H9 (cell line): Measurements from ENCODE around the gene LGALS7. TPM values are rescaled to one million over a fixed set of nuclear protein-coding genes. Genes with fewer than 3 reads are reported as not detected.

Source experiments
- DNase-seq: peaks from one replicate; pipeline ENCODE4 v3.0.0-alpha.2; 2017
- H2AFZ ChIP-seq: one replicate; pipeline ENCODE4 v1.6.1; 2013; ENCODE audit warnings: mild to moderate bottlenecking, low read length, control low read depth, moderate library complexity
- H2AK5ac ChIP-seq: 2 replicates; pipeline ENCODE4 v1.6.1; 2013; ENCODE audit warnings: low read length, control low read depth, mixed read lengths; ENCODE audit not compliant: insufficient read length
- H2BK120ac ChIP-seq: one replicate; pipeline ENCODE4 v1.6.1; 2013; ENCODE audit warnings: low read depth, mild to moderate bottlenecking, low read length, control low read depth, inconsistent platforms; ENCODE audit not compliant: poor library complexity, severe bottlenecking
- H2BK12ac ChIP-seq: 2 replicates; pipeline ENCODE4 v1.6.1; 2013; ENCODE audit warnings: low read length, control low read depth, mixed read lengths, low read depth; ENCODE audit not compliant: insufficient read length
- H2BK15ac ChIP-seq: 2 replicates; pipeline ENCODE4 v1.6.1; 2013; ENCODE audit warnings: low read depth, low read length, control low read depth
- H2BK20ac ChIP-seq: one replicate; pipeline ENCODE4 v1.6.1; 2013; ENCODE audit warnings: low read depth, mild to moderate bottlenecking, low read length, control low read depth, inconsistent platforms; ENCODE audit not compliant: poor library complexity, severe bottlenecking
- H2BK5ac ChIP-seq: 2 replicates; pipeline ENCODE4 v1.6.1; 2013; ENCODE audit warnings: low read length, control low read depth, mixed read lengths; ENCODE audit not compliant: insufficient read length
- H3K14ac ChIP-seq: 2 replicates; pipeline ENCODE4 v1.6.1; 2013; ENCODE audit warnings: low read length, control low read depth; ENCODE audit not compliant: insufficient read depth
- H3K18ac ChIP-seq: 2 replicates; pipeline ENCODE4 v1.6.1; 2013; ENCODE audit warnings: low read depth, mild to moderate bottlenecking, mixed read lengths, low read length, control low read depth; ENCODE audit not compliant: insufficient read length
- H3K23ac ChIP-seq: 2 replicates; pipeline ENCODE4 v1.6.1; 2013; ENCODE audit warnings: low read length, control low read depth, mixed read lengths, low read depth; ENCODE audit not compliant: insufficient read length
- H3K23me2 ChIP-seq: 2 replicates; pipeline ENCODE4 v1.6.1; 2013; ENCODE audit warnings: low read depth, mild to moderate bottlenecking, mixed read lengths, low read length, control low read depth; ENCODE audit not compliant: insufficient read length, poor library complexity, severe bottlenecking
- H3K27ac ChIP-seq: 2 replicates; pipeline ENCODE4 v1.5.1; 2013; ENCODE audit warnings: low read length, control low read depth, mixed read lengths, low read depth; ENCODE audit not compliant: insufficient read length
- H3K27me3 ChIP-seq: 2 replicates; pipeline ENCODE4 v1.6.1; 2013; ENCODE audit warnings: low read length, control low read depth, inconsistent platforms; ENCODE audit not compliant: insufficient read depth
- H3K4ac ChIP-seq: 2 replicates; pipeline ENCODE4 v1.6.1; 2013; ENCODE audit warnings: low read depth, mild to moderate bottlenecking, control low read depth, inconsistent platforms, low read length, moderate library complexity
- H3K4me1 ChIP-seq: 2 replicates; pipeline ENCODE4 v1.6.1; 2013; ENCODE audit warnings: low read length, control low read depth, inconsistent platforms; ENCODE audit not compliant: insufficient read depth
- H3K4me2 ChIP-seq: 2 replicates; pipeline ENCODE4 v1.6.1; 2013; ENCODE audit warnings: low read length, control low read depth, mixed read lengths; ENCODE audit not compliant: insufficient read length, insufficient read depth
- H3K56ac ChIP-seq: 2 replicates; pipeline ENCODE4 v1.6.1; 2013; ENCODE audit warnings: low read depth, mild to moderate bottlenecking, mixed read lengths, low read length, control low read depth; ENCODE audit not compliant: insufficient read length
- H3K79me1 ChIP-seq: 2 replicates; pipeline ENCODE4 v1.6.1; 2013; ENCODE audit warnings: low read depth, mild to moderate bottlenecking, moderate library complexity, low read length, control low read depth, inconsistent platforms; ENCODE audit not compliant: insufficient read depth, poor library complexity, severe bottlenecking
- H3K79me2 ChIP-seq: 2 replicates; pipeline ENCODE4 v1.6.1; 2013; ENCODE audit warnings: low read length, control low read depth, inconsistent platforms; ENCODE audit not compliant: insufficient read depth
- H3K9ac ChIP-seq: 2 replicates; pipeline ENCODE4 v1.6.1; 2013; ENCODE audit warnings: low read length, control low read depth, mixed read lengths; ENCODE audit not compliant: insufficient read length; ENCODE audit errors: extremely low read depth
- H3K9me3 ChIP-seq: one replicate; pipeline ENCODE4 v1.6.1; 2013; ENCODE audit warnings: low read depth, low read length, inconsistent platforms; ENCODE audit not compliant: control insufficient read depth
- H3T11ph ChIP-seq: one replicate; pipeline ENCODE4 v1.6.1; 2013; ENCODE audit warnings: mild to moderate bottlenecking, low read length, control low read depth, inconsistent platforms
- H4K20me1 ChIP-seq: one replicate; pipeline ENCODE4 v1.6.1; 2013; ENCODE audit not compliant: control insufficient read depth, insufficient read length, insufficient read depth
- H4K5ac ChIP-seq: 2 replicates; pipeline ENCODE4 v1.6.1; 2013; ENCODE audit warnings: low read depth, mild to moderate bottlenecking, mixed read lengths, low read length, control low read depth; ENCODE audit not compliant: insufficient read length
- H4K8ac ChIP-seq: replicated peaks from 2 replicates; pipeline ENCODE4 v1.6.1; 2013; ENCODE audit warnings: low read length, control low read depth, mixed read lengths, low read depth; ENCODE audit not compliant: insufficient read length
- H4K91ac ChIP-seq: 2 replicates; pipeline ENCODE4 v1.6.1; 2013; ENCODE audit warnings: low read depth, mild to moderate bottlenecking, moderate library complexity, mixed read lengths, low read length, control low read depth; ENCODE audit not compliant: insufficient read length
- H3K27ac Mint-ChIP-seq, 3 experiments: 2 replicates in 2 of 3; 3 replicates in 1 of 3; pipeline ENCODE4 v1.8.0; 2020 to 2021; ENCODE audit warnings: mixed read lengths in 3 of 3, mild to moderate bottlenecking in 1 of 3, moderate library complexity in 1 of 3
- H3K27me3 Mint-ChIP-seq: 2 replicates; pipeline ENCODE4 v1.8.0; 2021; ENCODE audit warnings: low read depth, mild to moderate bottlenecking, moderate library complexity, mixed read lengths
- H3K36me3 Mint-ChIP-seq, 3 experiments: 2 replicates in 2 of 3; 3 replicates in 1 of 3; pipeline ENCODE4 v1.8.0; 2020 to 2021; ENCODE audit warnings: low read depth in 3 of 3, mixed read lengths in 3 of 3; ENCODE audit not compliant: insufficient read depth in 1 of 3
- H3K4me1 Mint-ChIP-seq, 2 experiments: 2 replicates each; pipeline ENCODE4 v1.8.0; 2020; ENCODE audit warnings: mixed read lengths in 2 of 2
- H3K4me3 Mint-ChIP-seq, 2 experiments: 2 replicates in 1 of 2; 3 replicates in 1 of 2; pipeline ENCODE4 v1.8.0; 2020 to 2021; ENCODE audit warnings: mild to moderate bottlenecking in 2 of 2, mixed read lengths in 2 of 2, moderate library complexity in 1 of 2
- H3K9me3 Mint-ChIP-seq, 2 experiments: 2 replicates in 1 of 2; 3 replicates in 1 of 2; pipeline ENCODE4 v1.8.0; 2020; ENCODE audit warnings: mild to moderate bottlenecking in 2 of 2, mixed read lengths in 2 of 2, moderate library complexity in 1 of 2
- WGBS: extraction: QIAGEN DNeasy Blood & Tissue Kit; methylation state at CpG from one replicate; pipeline ENCODE4 v1.1.7; 2013; ENCODE audit warnings: missing lambda C conversion rate, low lambda C conversion rate, mixed read lengths; ENCODE audit not compliant: insufficient read length; ENCODE audit errors: extremely low coverage; 5-methylcytosine and 5-hydroxymethylcytosine counted together
- total RNA-seq: library from RNA; stranded (reverse); gene quantifications from 2 replicates; pipeline ENCODE4 v1.2.1, GENCODE V29; 2021
- TF ChIP-seq, protein P1 (sequence below): fragments of 200-600 bp; sonication (generic); conservative IDR thresholded peaks from 3 replicates; pipeline ENCODE4 v1.8.0; 2021; ENCODE audit warnings: antibody characterized with exemption, mild to moderate bottlenecking

Gene LGALS7
- total RNA-seq, 1 experiment from 2014 or later: not detected

DNA sequence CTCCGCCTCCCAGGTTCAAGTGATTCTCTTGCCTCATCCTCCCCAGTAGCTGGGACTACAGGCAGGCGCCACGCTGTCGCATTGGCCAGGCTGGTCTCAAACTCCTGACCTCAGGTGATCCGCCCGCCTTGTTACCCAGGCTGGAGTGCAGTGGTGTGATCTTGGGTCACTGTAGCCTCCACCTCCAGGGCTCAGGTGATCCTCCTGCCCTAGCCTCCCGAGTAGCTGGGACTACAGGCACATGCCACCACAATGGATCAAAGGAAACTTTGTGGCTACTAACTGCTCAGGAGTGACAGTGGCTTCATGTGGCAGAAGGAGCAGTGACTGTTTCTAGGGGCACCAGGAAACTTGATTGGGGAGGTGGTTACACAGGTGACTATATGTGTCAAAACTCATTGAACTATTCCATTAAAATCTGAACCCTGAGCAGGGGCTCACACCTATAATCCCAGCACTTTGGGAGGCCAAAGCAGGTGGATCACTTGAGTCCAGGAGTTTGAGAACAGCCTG, 11.9 kb upstream of the LGALS7 start:
- Histone ChIP-seq H3K23ac (no peak overlapping the region), H3K79me1 (no peaks in the 10 kb centered on the region), H4K20me1 (no peaks in the 10 kb centered on the region), H3T11ph (no peak overlapping the region), H2BK20ac (no peak overlapping the region), H2AK5ac (no peak overlapping the region), H2BK15ac (no peak overlapping the region), H4K91ac (no peak overlapping the region), H4K5ac (no peak overlapping the region), H2BK5ac (no peak overlapping the region), H2BK12ac (no peak overlapping the region), H3K18ac (no peak overlapping the region), H3K27ac (no peak overlapping the region), H3K4me2 (no peak overlapping the region), H3K4me1 (no peaks in the 10 kb centered on the region), H3K4ac (no peak overlapping the region), H2BK120ac (no peak overlapping the region), H3K14ac (no peak overlapping the region), H3K27me3 (no peaks in the 10 kb centered on the region), H3K56ac (no peak overlapping the region), H3K9me3 (no peaks in the 10 kb centered on the region), H3K79me2 (no peaks in the 10 kb centered on the region), H4K8ac (no peak overlapping the region), H3K23me2 (no peaks in the 10 kb centered on the region), H2AFZ (no peak overlapping the region), H3K9ac (no peak overlapping the region)
- no peak for DNase-seq
- Mint-ChIP-seq H3K36me3 (no peaks in the 10 kb centered on the region), H3K27me3 (peaks cover 17% of the 10 kb centered on the region), H3K27ac (no peak overlapping the region), H3K4me3 (no peak overlapping the region), H3K9me3 (no peaks in the 10 kb centered on the region; a peak in 1 of 5 replicates), H3K4me1 (peaks cover 3 to 9% of the 10 kb centered on the region in 2 experiments)
- no CpG with 5 or more reads among the region's 7 CpGs for whole genome bisulfite sequencing
- TF ChIP-seq, protein P1, sequence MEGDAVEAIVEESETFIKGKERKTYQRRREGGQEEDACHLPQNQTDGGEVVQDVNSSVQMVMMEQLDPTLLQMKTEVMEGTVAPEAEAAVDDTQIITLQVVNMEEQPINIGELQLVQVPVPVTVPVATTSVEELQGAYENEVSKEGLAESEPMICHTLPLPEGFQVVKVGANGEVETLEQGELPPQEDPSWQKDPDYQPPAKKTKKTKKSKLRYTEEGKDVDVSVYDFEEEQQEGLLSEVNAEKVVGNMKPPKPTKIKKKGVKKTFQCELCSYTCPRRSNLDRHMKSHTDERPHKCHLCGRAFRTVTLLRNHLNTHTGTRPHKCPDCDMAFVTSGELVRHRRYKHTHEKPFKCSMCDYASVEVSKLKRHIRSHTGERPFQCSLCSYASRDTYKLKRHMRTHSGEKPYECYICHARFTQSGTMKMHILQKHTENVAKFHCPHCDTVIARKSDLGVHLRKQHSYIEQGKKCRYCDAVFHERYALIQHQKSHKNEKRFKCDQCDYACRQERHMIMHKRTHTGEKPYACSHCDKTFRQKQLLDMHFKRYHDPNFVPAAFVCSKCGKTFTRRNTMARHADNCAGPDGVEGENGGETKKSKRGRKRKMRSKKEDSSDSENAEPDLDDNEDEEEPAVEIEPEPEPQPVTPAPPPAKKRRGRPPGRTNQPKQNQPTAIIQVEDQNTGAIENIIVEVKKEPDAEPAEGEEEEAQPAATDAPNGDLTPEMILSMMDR: no peak
